Measurements from ENCODE around the gene CCDC33. TPM values are rescaled to one million over a fixed set of nuclear protein-coding genes. Genes with fewer than 3 reads are reported as not detected.

CCDC33 gene
- total RNA-seq, 4 donors from 2014 or later = not detected

- TF ChIP-seq CTCF (IDR thresholded peaks at IDR 0.05) = no peak
- no peak for DNase-seq (ENCODE audit: low spot score)
- ATAC-seq (ENCODE audit: low FRiP score) = no peak
These were observed 42.1 kb downstream of the CCDC33 start for GRCh38 chr15:74278207-74278606.

GRCh38 chr15:74281147-74282133 lies 45.3 kb downstream of the CCDC33 start:
- TF ChIP-seq CTCF (IDR thresholded peaks at IDR 0.05) = no peak

GRCh38 chr15:74283368-74283767 lies 47.2 kb downstream of the CCDC33 start:
- DNase-seq (ENCODE audit: low spot score) (no peak), ATAC-seq (ENCODE audit: low FRiP score) (no peak)
- TF ChIP-seq CTCF (IDR thresholded peaks at IDR 0.05) = no peak

More at GRCh38 chr15:74281147-74282133, 45.3 kb downstream of the CCDC33 start:
- ATAC-seq (ENCODE audit: low FRiP score) = no peak
- no peak for DNase-seq (ENCODE audit: low spot score)

- no peak for TF ChIP-seq CTCF (IDR thresholded peaks at IDR 0.05)
- ATAC-seq (ENCODE audit: low FRiP score) = no peak
- no peak for DNase-seq (ENCODE audit: low spot score)
These were observed 53.5 kb downstream of the CCDC33 start for GRCh38 chr15:74289671-74290070.

GRCh38 chr15:74290645-74291044 lies 54.5 kb downstream of the CCDC33 start:
- no peak for DNase-seq (ENCODE audit: low spot score)
- TF ChIP-seq CTCF (IDR thresholded peaks at IDR 0.05) = no peak
- no peak for ATAC-seq (ENCODE audit: low FRiP score)

GRCh38 chr15:74291101-74292071 lies 55.3 kb downstream of the CCDC33 start:
- peak; percentile 64 for ATAC-seq (ENCODE audit: low FRiP score)
- DNase-seq (ENCODE audit: low spot score) = peak; percentile 60
- no peak for TF ChIP-seq CTCF (IDR thresholded peaks at IDR 0.05)
